HS-5 (cell line): ENCODE results near the gene ACAP1.
A peak's percentile ranks its signal among the peaks of the same experiment; 100 is the strongest.
"Not testable (repeated sequence)": the region's sequence is repeated elsewhere in the genome, so short reads cannot be mapped to it uniquely, and the experiment has no call there.

Source experiments
- DNase-seq: peaks from one replicate; pipeline ENCODE4 v3.0.0-alpha.2; 2012; ENCODE audit warnings: low read depth

Gene ACAP1

DNA sequence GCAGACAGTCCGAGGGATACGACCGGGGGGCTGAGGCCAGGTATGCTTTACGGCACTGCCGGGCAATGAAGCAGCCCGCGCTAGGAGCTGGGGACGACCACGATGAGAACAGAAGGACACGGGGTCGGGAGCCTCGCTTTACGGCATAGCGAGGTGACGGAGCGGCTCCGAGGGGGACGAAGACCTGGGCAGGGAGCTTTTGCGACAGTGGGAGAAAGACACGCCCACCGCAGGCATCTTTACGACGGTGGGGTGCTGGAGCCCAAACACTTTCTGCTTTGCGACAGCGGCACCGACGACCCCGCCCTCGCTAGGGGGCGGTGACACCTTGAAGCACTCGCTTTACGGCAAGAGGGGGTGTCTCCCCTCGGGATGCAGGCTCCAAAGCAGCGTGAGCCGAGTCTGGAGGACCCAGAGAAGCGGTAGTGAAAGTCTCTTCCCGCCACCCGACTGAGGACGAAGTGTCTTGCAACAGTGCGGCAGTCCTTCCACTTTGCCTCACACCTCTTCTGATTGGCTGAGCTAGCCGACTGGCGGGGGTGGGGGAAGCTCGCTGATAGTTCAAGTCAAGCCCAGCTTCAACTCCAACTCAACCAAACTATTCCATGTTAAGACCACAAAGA is 6.8 kb upstream of the ACAP1 start:
- DNase-seq, result peak; percentile 96

DNA sequence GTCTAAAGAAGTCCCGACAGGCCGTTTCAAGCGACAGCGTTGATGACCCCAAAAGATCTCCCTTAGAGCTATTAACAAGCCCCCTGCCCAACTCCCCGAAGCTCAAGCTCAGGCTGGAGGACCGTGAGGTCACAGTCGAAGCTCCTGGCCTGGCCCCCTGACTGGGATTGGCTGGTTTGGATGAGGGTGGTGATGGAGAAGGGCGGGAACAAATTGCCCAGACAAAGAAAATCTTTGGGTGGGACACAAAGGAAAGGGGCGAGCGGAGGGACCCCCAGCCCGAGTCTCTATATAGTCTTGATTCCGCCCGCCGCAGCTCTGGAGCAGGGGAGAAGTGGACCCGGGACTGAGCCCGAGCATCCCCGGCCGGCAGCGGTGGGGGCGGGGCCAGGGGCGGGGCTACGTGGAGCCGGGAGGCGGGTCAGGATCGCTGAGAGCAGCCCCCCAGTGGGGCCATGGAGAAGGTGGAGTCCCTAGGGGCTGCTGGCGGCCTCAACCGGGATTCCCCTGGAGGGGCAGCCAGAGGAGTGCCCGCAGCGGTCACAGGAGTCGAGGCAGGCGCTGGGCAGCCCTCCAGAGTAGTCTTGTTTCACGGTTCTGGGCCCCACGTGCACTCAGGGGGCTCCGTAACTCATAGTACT is 6.2 kb upstream of the ACAP1 start:
- no peak for DNase-seq

DNA sequence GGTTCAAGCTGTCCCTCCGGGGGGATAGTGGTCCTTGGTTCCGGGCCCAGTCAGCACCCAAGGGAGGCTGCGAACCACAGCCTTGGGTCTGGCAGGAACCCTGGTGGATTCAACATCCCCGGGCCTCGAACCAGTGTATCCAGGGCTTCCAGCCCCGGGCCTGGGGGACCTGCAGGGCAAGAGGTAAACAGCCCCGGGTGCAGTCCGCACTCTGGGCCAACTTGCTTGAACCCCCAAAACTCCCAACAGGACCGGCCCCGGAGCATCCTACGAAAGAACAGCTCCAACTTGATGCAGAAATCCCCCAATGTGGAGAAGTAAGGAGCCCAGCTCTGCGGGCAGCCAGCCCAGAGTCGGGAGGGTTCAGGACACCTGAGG is 5.7 kb upstream of the ACAP1 start:
- DNase-seq, result no peak

DNA sequence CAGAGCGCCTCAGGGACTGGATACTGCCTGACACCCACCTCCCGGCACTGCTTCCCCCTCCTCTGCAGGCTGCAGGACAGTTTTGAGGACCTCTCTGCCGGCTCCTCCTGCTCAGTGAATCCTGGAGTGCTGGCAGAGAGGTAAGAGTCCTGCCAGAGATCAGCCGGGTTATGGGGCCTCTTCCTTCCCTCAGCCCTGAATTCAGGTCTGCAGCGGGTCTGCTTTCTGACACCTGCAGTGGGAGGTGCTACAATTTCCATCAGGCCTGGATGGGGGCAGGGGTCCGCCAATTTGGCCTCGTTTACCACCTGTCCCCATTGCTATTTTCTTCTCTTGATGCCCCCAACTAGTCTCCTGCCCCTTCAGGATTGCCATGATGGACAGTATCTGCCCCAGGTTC is 4.2 kb upstream of the ACAP1 start:
- no peak for DNase-seq

DNA sequence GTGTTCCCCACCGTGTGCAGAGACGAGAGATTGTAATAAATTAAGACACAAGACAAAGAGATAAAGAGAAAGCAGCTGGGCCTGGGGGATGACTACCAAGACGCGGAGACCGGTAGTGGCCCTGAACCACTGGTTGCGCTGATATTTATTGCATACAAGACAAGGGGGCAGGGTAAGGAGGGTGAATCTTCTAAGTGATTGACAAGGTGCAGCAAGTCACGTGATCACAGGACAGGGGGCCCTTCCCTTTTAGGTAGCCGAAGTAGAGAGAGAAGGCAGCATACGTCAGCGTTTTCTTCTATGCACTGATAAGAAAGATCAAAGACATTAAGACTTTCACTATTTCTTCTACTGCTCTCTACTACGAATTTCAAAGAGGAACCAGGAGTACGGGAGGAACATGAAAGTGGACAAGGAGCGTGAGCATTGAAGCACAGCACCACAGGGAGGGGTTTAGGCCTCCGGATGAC is 3.7 kb upstream of the ACAP1 start:
- DNase-seq, result not testable (repeated sequence)

DNA sequence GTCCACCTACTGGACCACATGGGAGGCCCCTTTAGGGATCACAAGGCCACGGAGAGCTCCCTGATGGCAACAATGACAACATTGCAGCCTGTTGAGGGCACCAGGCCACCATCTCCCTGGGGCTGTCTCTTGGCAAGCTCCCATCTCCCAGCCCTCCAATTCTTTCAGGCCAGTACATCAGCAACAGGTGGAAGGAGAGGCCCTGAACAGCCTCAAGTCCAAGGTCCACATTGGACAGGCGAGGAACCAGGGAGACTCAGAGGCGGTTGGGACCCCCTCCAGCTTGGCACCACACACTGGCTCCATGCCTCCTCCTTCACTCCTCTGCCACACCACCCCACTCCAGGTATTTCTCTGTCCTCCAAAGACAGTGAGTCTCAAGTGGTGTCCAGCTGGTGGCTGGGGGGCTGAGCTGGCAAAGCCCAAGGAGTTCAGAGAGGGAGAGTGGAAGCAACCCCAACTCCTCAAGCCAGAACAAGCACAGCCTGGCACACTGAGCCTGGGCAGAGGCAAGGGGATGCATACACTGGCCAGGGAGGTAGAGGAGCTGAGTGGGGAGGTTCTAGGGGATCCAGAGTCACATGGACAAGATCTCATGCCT is 1.3 kb upstream of the ACAP1 start:
- DNase-seq, result no peak

DNA sequence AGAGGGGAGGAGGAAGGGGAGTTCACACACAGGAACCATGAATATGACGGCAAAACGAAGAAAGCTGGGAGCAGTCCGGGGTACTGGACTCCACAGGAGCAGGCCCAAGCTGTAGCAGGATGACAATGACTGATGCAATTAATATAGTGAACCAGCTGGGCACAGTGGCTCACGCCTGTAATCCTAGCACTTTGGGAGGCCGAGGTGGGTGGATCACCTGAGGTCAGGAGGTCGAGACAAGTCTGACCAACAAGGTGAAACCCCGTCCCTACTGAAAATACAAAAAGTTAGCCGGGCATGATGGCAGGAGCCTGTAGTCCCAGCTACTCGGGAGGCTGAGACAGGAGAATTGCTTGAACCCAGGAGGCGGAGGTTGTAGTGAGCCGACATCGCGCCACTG is 564 bp upstream of the ACAP1 start:
- not testable (repeated sequence) for DNase-seq

DNA sequence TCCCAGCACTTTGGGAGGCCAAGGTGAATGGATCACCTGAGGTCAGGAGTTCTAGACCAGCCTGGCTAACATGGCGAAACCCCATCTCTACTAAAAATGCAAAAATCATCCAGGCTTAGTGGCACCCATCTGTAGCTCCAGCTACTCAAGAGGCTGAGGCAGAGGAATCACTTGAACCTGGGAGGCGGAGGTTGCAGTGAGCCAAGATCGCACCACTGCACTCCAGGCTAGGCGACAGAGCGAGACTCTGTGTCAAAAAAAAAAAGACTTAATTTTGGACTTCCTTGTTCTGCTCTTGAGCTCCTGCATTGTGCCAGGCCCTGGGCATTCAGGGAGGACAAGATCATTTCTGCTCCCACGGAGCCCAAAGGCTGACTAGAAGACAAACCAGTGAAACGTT is 1.3 kb downstream of the ACAP1 start:
- DNase-seq, result not testable (repeated sequence)

DNA sequence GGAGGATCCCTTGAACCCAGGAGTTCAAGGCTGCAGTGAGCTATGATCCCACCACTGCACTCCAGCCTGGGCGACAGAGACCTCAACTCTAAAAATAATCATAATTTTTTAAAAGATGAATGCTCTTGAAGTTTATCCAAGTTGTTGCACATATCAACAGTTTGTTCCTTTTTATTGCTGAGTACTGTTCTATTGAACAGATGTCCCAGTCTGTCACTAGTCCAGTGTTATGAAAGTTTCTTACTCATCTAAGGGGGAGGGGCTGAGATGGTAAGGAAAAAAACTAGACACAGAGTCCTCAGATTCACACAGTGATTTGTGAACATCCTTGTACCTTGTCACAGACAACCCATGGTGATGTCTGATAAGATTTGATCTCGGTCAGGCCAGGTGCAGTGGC is 3.9 kb downstream of the ACAP1 start:
- no peak for DNase-seq

DNA sequence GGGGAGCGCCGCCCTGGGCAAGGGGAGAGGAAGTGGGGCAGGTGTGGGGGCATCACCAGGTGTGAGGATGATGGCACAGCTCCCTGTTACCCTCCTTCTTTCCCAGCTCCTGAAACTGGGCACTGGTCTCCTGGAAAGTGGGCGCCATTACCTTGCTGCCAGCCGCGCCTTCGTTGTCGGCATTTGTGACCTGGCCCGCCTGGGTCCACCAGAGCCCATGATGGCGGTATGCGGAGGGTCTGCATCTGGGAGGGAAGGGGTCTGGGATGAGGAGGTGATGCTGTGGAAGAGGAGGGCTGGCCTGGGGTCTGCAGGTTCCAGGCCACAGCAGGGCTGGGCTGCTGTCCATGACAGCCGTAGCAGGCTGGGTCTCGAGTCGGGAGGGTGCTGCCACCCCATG is 5.5 kb downstream of the ACAP1 start:
- DNase-seq, result no peak

DNA sequence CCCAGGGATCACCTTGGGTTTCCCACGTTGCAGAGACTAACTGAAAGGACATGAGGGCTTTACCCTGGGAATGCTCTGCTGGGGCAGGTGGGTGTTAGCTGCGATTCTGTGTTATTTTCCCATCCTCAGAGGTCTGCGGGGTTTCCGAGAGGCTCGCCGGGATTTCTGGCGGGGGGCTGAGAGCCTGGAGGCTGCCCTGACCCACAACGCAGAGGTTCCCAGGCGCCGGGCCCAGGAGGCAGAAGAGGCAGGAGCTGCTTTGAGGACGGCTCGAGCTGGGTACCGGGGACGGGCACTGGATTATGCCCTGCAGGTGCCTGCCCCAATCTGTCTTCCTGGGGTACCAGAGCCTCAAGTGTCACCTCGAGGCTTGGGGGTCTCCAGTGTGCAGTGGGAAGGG is 6.9 kb downstream of the ACAP1 start:
- DNase-seq, result no peak

DNA sequence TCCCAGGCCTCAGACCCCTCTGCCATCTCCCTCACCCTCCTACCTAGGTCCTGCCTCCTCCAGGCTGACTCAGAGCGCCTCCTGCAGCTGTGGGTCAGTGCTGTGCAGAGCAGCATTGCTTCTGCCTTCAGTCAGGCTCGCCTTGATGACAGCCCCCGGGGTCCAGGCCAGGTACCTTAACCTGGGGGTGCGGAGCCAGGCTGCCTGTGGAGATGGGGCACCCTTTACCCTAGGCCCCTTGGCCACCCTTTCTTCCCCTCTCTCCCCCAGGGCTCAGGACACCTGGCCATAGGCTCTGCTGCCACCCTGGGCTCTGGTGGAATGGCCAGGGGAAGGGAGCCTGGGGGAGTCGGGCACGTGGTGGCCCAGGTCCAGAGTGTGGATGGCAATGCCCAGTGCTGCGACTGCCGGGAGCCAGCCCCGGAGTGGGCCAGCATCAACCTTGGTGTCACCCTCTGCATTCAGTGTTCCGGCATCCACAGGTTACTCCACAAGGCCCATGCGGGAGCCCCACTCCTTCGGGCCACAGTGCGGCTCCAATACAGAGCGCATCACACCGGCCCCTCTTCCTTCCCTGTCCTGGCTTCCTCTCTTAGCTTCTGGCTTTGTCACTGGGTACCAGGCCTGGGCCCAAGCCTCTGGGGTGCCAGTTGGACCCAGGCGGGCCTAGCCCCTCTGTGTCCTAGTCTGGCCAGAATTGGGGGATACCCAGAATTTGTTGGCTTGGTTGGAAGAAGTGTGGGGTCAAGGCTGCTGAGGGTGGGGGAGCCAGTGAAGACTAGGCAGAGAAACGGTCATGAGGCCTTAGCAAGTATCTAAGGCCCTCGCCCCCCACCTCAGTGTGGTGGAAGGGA is 10.7 kb downstream of the ACAP1 start:
- no peak for DNase-seq

DNA sequence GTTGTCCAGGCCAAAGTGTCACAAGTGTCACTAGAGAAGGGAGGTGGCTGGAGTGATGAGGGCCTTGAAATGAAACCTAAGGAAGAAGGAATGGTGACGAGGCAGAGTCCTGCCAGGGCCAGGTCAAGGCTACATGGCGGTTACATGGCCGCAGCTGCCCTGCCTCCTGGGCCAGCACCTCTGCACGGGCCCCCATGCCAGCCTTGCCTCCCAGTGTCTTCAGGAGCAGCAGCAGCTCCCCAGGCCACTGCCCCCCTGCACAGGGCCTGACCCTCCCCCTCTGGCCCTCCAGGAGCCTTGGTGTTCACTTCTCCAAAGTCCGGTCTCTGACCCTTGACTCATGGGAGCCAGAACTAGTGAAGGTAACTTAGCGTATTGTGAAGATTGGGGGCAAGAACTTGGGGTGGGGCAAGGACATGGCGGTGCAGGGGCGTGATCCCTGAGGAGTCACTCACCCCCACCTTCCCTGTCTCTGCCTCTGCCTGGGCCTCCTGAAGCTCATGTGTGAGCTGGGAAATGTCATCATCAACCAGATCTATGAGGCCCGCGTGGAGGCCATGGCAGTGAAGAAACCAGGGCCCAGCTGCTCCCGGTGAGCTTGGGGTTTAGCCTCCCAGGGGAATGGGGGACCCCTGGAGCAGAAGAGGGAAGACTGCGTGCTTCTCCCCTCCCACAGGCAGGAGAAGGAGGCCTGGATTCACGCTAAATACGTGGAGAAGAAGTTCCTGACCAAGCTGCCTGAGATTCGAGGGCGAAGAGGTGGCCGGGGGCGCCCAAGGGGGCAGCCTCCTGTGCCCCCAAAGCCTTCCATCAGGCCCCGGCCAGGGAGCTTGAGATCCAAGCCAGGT is 11.5 kb downstream of the ACAP1 start:
- DNase-seq, result no peak

DNA sequence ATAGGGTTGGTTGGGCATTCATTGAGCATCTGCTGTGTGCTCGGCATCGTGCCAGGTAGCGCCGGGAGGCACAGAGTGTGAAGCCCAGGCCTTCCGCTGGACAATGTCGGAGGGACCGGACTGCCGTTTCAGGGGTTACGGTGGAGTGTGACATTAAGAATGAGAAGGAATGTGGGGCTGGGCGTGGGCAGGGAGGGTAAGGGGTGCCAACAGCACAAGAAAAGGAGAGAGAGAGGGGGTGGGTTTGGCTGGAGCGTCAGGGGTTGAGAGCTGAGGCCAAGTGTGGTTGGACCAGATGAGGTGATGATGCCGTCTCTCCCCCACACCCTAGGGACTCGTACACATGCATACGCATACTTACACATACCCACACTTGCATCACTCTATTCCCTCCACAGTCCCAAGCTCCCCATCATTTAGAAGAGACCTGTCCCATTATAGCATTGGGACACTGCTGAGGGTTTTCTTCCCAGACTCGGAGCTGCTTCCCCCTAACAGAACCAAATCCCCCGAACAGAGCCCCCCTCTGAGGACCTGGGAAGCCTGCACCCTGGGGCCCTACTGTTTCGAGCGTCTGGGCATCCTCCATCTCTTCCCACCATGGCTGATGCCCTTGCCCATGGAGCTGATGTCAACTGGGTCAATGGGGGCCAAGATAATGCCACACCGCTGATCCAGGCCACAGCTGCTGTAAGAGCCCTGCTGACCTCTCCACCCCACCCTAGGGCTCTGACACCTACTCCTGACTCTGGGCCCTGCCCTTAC is 12.3 kb downstream of the ACAP1 start:
- DNase-seq, result no peak

DNA sequence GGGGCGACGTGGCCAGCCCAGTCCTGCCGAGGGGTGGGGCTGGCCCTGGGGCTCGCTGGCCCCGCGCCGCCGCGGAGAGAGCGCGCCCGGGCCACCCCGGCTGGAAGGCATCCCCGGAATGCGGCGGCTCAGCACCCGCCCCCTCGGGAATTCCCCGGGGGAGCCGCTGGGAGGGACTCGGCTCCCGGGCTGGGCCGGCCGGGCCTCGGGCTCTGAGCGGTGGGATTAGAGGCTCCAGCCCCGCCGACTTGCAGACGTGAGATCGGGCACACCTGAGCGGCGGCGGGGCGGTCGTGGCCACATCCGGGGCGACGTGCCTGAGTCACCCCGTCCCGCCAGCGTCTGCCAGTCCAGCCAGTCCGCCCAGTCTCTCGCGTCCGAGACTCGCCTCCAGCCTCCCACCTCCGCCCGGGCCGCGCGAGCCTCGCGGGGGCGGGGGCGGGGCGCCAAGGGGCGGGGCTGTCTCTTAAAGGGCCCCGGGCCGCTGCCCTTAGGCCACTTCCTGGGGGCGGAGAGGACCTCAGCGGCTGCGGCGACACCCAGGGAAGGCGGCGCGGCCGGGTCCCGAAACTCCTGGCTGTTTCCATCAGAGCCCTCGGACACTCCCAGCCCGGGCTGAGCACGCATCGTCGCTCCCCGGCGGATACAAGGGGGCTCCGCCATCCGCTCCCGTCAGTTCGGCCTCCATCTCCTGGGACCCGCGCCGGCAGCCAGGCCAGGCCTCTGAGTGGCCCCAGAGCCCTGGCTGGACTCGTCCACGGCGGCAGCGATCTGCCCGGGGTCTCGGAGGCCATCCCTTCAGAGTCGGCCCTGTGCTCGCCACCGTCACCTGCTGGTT is 15.6 kb downstream of the ACAP1 start, which contains the start of gene KCTD11:
Gene KCTD11, plus strand, starts transcription at position 498 of the 838 bp plus-strand sequence.
- peak; percentile 68 for DNase-seq

DNA sequence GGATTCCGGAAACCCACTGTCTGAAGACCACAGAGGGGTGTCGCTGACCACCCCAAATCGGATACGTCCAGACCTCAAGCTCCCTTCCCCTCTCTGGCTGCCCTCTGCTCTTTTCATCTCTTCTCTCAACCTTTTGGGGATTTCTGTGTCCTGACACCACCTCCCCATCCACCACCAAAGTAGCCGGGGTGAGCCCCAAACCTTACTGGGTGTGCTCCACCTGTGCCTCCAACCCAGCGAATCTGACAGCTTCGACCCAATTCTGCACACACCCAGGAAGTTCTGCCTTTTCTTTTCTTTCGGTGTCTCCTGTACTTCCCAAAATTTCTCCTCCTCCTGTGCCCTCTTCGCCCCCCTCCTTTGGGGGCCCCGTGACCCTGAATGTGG is 16.2 kb downstream of the ACAP1 start:
- DNase-seq, result no peak

DNA sequence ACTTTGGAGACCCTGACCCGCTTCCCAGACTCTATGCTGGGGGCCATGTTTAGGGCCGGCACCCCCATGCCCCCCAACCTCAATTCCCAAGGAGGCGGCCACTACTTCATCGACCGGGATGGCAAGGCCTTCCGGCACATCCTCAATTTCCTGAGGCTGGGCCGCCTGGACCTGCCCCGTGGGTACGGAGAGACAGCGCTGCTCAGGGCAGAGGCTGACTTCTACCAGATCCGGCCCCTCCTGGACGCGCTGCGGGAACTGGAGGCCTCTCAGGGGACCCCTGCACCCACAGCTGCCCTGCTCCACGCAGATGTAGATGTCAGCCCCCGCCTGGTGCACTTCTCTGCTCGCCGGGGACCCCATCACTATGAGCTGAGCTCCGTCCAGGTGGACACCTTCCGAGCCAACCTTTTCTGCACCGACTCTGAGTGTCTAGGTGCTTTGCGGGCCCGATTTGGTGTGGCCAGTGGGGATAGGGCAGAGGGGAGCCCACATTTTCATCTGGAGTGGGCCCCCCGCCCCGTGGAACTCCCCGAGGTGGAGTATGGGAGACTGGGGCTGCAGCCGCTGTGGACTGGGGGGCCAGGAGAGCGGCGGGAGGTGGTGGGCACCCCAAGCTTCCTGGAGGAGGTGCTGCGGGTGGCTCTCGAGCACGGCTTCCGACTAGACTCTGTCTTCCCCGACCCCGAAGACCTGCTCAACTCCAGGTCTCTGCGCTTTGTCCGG is 16.7 kb downstream of the ACAP1 start:
- no peak for DNase-seq

DNA sequence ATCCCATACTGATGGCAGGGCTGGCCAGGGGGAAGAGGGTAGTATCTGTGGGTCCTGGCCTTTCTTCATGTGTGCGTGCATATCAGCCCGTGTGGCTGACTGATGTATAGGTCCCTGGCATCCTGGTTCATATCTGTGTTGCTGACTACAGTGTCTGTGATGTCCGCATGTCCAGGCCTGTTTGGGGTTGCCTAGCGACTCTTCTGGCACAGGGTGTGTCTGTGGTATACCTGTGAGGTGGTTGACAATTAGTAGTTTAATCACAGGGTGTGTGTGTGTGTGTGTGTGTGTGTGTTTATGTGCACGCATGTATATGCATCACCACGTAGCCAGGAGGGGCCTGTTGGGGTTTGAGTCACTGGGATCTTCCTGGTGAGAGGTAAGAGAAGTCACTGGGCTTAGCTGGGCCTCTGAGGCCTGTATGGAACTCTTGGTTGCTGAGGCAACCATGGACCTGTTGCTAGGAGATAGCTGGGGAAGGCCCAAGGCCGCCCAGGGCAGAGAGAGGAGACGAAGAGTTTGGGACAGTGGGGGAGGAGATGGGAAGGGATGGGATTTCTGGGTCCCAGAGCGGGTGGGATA is 18.0 kb downstream of the ACAP1 start:
- no peak for DNase-seq

DNA sequence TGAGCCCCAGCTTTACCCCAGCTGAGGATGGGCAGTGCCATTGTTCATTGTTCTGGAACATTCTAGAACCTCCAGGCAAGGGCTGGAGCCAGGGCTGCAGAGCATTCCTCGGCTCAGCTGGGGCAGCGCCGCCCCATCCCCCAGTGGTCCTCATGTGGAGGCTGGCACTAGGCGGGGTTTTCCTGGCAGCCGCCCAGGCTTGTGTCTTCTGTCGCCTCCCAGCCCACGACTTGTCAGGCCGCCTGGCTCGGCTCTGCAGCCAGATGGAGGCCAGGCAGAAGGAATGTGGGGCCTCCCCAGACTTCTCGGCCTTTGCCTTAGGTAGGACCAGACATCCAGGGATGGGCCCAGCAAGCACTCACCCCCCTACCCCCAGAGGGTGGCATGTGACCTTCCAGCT is 18.7 kb downstream of the ACAP1 start, which contains the start of gene TMEM95:
Gene TMEM95, plus strand, starts transcription at position 104 of the 400 bp plus-strand sequence. Its CDS starts 49 bp downstream, at position 153.
- no peak for DNase-seq
